HEK293 (cell line): ENCODE data around the gene MAP1S.

Source experiments
- CTCF ChIP-seq: fragments of 450-650 bp; formaldehyde crosslinking; IDR thresholded peaks from 2 replicates; pipeline ENCODE4 v1.5.1; 2016; ENCODE audit warnings: missing biosample characterization, missing genetic modification characterization
- HOXA7 ChIP-seq: sonication (generic); formaldehyde crosslinking; IDR thresholded peaks from 2 replicates; pipeline ENCODE4 v1.8.1; 2022; ENCODE audit warnings: missing genetic modification reagents, borderline replicate concordance
- SALL2 ChIP-seq: fragments of 450-650 bp; formaldehyde crosslinking; IDR thresholded peaks from 2 replicates; pipeline ENCODE4 v1.5.0; 2017; ENCODE audit warnings: missing biosample characterization, mild to moderate bottlenecking, missing genetic modification characterization, borderline replicate concordance
- SETDB1 ChIP-seq: IDR thresholded peaks from one replicate; pipeline ENCODE4 v1.6.1; 2017; ENCODE audit warnings: mild to moderate bottlenecking, low read length, moderate library complexity, mixed read lengths; ENCODE audit not compliant: insufficient read length
- ZNF10 ChIP-seq: fragments of 450-650 bp; formaldehyde crosslinking; IDR thresholded peaks from 2 replicates; pipeline ENCODE4 v1.5.1; 2017; ENCODE audit warnings: missing biosample characterization, missing genetic modification characterization
- ZNF114 ChIP-seq: fragments of 450-650 bp; formaldehyde crosslinking; IDR thresholded peaks from 2 replicates; pipeline ENCODE4 v1.5.0; 2017; ENCODE audit warnings: missing biosample characterization, missing genetic modification characterization
- ZNF146 ChIP-seq: fragments of 450-650 bp; formaldehyde crosslinking; IDR thresholded peaks from 2 replicates; pipeline ENCODE4 v1.5.1; 2016; ENCODE audit warnings: missing biosample characterization, missing genetic modification characterization
- ZNF174 ChIP-seq: fragments of 450-650 bp; formaldehyde crosslinking; IDR thresholded peaks from 2 replicates; pipeline ENCODE4 v1.5.0; 2017; ENCODE audit warnings: missing biosample characterization, mild to moderate bottlenecking, missing genetic modification characterization
- ZNF24 ChIP-seq: fragments of 450-650 bp; formaldehyde crosslinking; IDR thresholded peaks from 2 replicates; pipeline ENCODE4 v1.5.1; 2016; ENCODE audit warnings: missing biosample characterization, missing genetic modification characterization
- ZNF362 ChIP-seq: fragments of 450-650 bp; formaldehyde crosslinking; IDR thresholded peaks from 2 replicates; pipeline ENCODE4 v1.5.1; 2016; ENCODE audit warnings: missing biosample characterization, missing genetic modification characterization
- ZSCAN30 ChIP-seq: fragments of 450-650 bp; IDR thresholded peaks from 2 replicates; pipeline ENCODE4 v1.5.1; 2018; ENCODE audit warnings: missing biosample characterization, mild to moderate bottlenecking, missing genetic modification characterization, moderate library complexity
- ZXDB ChIP-seq: fragments of 450-650 bp; formaldehyde crosslinking; IDR thresholded peaks from 2 replicates; pipeline ENCODE4 v1.5.1; 2016; ENCODE audit warnings: missing biosample characterization, missing genetic modification characterization
- TF ChIP-seq, protein P1 (sequence below): fragments of 450-650 bp; formaldehyde crosslinking; IDR thresholded peaks from 2 replicates; pipeline ENCODE4 v1.5.1; 2016; ENCODE audit warnings: missing biosample characterization, missing genetic modification characterization

DNA sequence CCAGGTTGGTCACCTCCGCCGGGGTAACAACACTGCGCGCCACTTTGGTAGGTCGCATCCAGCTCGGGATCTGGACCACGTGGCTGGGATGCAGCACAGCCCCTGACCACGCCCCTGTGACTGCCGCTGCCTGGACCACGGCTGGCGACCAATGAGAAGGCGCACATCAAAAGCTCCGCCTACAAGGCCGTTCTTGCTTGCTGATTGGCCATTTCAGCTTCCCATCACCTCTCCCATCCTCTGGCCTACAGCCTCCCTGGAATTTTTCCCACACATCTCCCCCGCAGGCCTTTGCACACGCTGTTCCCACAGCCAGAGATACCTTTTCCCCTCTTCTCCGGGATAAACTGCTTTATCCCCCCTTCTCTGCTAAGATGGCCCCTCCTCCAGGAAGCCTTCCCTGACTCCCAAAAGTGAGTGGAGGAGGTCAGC, 12.5 kb upstream of the MAP1S start:
- no peak for TF ChIP-seq CTCF (tag by site-specific recombination)
- TF ChIP-seq ZNF24, result no peak
- TF ChIP-seq ZNF174 (tag by site-specific recombination), result no peak
- TF ChIP-seq, protein P1, sequence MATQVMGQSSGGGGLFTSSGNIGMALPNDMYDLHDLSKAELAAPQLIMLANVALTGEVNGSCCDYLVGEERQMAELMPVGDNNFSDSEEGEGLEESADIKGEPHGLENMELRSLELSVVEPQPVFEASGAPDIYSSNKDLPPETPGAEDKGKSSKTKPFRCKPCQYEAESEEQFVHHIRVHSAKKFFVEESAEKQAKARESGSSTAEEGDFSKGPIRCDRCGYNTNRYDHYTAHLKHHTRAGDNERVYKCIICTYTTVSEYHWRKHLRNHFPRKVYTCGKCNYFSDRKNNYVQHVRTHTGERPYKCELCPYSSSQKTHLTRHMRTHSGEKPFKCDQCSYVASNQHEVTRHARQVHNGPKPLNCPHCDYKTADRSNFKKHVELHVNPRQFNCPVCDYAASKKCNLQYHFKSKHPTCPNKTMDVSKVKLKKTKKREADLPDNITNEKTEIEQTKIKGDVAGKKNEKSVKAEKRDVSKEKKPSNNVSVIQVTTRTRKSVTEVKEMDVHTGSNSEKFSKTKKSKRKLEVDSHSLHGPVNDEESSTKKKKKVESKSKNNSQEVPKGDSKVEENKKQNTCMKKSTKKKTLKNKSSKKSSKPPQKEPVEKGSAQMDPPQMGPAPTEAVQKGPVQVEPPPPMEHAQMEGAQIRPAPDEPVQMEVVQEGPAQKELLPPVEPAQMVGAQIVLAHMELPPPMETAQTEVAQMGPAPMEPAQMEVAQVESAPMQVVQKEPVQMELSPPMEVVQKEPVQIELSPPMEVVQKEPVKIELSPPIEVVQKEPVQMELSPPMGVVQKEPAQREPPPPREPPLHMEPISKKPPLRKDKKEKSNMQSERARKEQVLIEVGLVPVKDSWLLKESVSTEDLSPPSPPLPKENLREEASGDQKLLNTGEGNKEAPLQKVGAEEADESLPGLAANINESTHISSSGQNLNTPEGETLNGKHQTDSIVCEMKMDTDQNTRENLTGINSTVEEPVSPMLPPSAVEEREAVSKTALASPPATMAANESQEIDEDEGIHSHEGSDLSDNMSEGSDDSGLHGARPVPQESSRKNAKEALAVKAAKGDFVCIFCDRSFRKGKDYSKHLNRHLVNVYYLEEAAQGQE (tag by site-specific recombination), result no peak
- no peak for TF ChIP-seq SALL2 (tag by site-specific recombination)
- TF ChIP-seq ZSCAN30 (tag by site-specific recombination), result no peak
- no peak for TF ChIP-seq ZXDB (tag by site-specific recombination)
- no peak for TF ChIP-seq ZNF146
- TF ChIP-seq ZNF10, result no peak
- no peak for TF ChIP-seq ZNF362 (tag by site-specific recombination)
- no peak for TF ChIP-seq ZNF114 (tag by site-specific recombination)
- no peak for TF ChIP-seq HOXA7 (CRISPR knock-in tag)
- TF ChIP-seq SETDB1, result no peak
